ENCODE results near the gene DKC1.

DKC1 gene

DNA sequence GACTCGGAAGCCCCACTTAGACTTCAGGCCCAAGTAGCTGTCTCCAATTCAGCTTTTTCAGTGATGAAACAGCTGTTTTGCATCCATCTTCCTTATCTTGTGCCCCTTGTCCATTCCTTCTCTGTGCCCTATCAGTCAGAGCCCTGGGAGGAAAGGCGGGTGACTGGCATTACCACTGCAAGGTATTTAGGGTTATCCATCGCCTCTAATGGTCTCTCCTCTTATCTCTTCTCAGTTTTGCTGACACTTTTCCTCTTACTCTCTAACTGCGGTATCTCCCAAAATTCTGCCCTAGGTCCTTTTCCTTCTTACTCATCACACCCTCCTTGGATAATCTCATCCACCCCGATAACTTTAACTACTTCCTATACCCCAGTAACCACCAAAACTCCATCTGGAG is 25.5 kb upstream of the DKC1 start:
- no peak for DNase-seq (ENCODE audit: low read depth)

GRCh38 chrX:154738011-154738738 is 24.5 kb upstream of the DKC1 start:
- no peak for DNase-seq (ENCODE audit: low read depth)

GRCh38 chrX:154739952-154740465 is 22.7 kb upstream of the DKC1 start:
- no peak for DNase-seq (ENCODE audit: low read depth)

GRCh38 chrX:154742613-154743012 is 20.1 kb upstream of the DKC1 start:
- DNase-seq (ENCODE audit: low read depth), result no peak

DNA sequence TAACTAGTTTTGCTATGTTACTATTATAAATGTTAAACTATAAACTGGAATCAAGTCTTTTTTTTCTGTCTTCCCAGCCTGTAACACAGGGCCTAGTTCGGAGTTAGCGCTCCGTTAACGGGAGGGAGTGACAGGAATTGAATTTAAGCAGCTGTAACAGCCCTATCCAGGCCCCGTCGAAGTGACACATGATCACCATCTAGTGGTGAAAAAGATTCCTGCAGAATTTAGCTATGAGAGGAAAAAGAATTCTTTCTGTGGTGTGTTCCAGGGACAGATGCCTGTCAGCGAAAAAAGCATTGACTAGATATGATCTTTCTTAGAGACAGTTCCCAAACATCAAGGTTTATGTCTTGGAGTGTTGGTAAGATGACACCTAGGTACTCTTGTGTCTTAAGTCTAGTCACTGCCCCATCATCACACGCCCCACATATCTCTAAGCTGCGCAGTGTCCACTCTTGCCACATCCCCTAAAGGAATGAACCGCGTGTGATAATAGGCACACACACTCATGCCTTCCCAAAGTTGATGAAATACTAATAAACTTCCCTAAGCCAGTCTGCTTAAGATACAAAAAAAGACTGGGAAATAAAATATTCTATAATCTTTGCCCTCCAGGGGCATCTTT is 13.8 kb upstream of the DKC1 start:
- DNase-seq (ENCODE audit: low read depth), result no peak

GRCh38 chrX:154749856-154750255 is 12.8 kb upstream of the DKC1 start:
- DNase-seq (ENCODE audit: low read depth), result no peak

GRCh38 chrX:154750301-154751202 is 12.1 kb upstream of the DKC1 start, which contains the start of gene GAB3:
Gene GAB3, minus strand, starts transcription at chrX:154751077. Its CDS starts 52 bp downstream, at chrX:154751025.
- no peak for DNase-seq (ENCODE audit: low read depth)

DNA sequence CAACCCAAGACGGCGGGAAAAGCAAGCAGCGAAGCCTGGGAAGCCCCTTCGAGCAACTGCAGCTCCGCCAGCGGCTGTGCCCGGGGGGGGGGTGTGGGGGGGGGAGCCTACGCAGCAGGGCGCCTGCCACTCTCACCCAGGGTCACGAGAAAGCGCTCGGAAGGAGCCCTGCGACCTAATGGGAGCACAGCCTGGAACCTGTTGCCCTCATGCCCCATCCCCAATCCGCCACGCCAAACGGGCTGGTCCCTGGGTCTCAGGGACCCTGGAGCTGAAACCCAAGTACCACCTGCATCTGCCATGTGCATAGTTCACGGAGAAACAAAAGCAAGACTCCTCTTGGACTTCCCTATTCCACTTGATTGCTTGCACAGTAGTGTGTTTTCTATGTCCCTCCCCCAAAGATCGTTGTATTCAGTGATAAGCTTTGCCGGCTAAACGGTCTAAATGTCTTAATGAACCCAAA is 11.4 kb upstream of the DKC1 start:
- no peak for DNase-seq (ENCODE audit: low read depth)

- DNase-seq (ENCODE audit: low read depth), result peak; percentile 52
These were observed 10.9 kb upstream of the DKC1 start for GRCh38 chrX:154751669-154752271.

- no peak for DNase-seq (ENCODE audit: low read depth)
These were observed 4.0 kb upstream of the DKC1 start for GRCh38 chrX:154758696-154759095.

- DNase-seq (ENCODE audit: low read depth), result no peak
These were observed 607 bp upstream of the DKC1 start for GRCh38 chrX:154761977-154762536.

GRCh38 chrX:154774622-154775021 is 12.0 kb downstream of the DKC1 start:
- DNase-seq (ENCODE audit: low read depth), result no peak

- DNase-seq (ENCODE audit: low read depth), result no peak
These were observed 13.0 kb downstream of the DKC1 start for GRCh38 chrX:154775419-154776349.

DNA sequence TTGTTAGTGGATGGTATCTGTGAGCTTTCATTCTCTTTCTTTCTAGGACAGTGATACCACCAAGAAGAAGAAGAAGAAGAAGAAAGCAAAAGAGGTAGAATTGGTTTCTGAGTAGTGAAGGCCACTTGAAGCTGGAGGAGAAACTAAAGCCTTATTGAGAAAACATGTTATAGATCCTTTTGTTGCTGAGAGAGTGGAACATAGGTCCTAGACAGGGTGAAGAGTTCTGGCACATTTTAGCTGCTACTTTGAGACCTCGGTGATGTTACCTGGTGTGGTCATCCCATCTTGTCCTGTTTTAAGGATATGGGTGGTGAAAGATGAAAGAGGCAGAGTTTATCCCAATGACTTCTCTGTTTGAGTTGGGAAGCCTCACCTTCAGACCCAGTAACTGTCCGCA is 14.1 kb downstream of the DKC1 start:
- no peak for DNase-seq (ENCODE audit: low read depth)

GRCh38 chrX:154779261-154779660 is 16.6 kb downstream of the DKC1 start:
- no peak for DNase-seq (ENCODE audit: low read depth)

DNA sequence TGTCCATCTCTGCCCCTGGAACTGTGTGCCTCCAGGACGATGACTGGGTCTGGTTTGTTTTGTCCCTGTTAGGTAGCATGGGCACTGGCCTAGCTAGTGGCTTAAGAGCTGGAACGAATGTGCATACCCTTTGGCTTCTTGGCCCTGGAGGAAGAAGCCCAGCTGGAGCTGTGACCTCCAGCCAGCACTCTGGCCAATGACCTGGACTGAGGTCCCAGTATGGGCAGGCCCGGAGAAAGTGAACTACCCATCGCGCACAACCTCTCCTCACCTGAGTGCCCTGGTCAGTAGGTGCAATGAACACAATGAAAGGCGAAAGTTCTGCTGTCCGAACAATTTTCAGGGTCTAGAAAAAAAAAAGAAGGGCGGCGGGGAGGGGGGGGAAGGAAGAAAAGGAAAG is 18.3 kb downstream of the DKC1 start:
- no peak for DNase-seq (ENCODE audit: low read depth)

DNA sequence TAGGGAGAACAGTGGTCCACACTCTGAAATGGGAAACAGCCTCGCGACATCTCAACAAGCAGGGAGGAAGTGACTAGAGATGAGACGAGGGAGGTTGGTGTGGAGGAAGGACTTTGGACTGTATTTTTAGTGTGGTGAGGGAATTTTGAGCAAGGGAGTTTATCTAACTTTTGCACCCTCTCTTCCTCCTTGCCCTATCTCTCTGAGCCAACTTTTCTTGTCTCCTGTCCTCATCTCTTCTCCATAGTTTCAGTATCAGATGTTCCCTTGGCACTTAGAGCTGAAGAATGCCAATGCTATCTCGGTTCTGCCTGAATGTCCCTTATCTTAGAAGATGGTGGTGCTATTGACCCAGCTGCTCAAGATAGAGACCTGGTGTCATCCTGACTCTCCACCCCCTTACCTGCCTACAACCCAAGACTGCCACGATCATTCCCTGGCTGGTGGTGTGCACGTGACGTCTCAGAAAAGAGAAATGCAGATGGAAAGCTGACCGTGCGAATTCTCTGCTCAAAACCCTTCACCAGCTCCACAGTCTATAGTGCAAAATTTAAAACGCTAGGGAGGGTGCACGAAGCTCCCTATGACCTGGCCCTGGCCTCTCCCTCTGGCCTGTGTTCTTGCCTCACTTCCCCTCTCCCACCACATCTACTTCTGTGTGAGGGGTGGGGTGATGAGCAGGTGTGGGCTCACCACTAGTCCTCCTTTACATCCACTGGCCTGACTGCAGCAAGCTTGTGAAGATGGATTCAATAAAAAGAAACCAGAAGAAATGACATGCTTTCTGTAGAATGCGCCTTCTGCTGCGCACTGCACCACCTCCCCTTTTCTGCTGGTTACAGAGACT is 21.7 kb downstream of the DKC1 start:
- DNase-seq (ENCODE audit: low read depth), result peak; percentile 75

- DNase-seq (ENCODE audit: low read depth), result no peak
These were observed 23.1 kb downstream of the DKC1 start for GRCh38 chrX:154785716-154786115.

GRCh38 chrX:154791467-154791866 is 28.8 kb downstream of the DKC1 start:
- no peak for DNase-seq (ENCODE audit: low read depth)

DNA sequence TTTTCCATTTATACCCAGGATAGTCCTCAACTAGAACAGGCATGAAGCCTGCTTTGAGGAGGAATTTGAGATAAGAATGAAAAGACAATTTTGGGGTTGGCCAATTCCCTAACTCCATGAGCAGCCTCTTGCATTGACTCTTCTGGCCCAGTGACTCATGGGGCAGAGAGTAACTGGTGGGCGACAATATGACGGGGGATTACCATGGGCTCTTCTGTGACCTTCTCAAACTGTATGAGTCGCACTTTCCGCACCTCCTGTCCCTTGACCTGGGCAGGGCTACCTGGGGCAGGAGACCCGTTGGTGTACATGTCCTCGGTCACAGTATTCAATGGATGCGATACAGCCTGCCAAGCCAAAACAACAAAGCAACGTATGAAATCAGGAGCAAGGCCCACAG is 29.3 kb downstream of the DKC1 start:
- no peak for DNase-seq (ENCODE audit: low read depth)
